Transverse colon (tissue), 4 donors: Measurements from ENCODE around the gene LIN7B.

Experiments used
- CTCF ChIP-seq, 5 experiments: fragments of 200-600 bp in 3 of 5; fragments of 450-650 bp in 2 of 5; sonication (generic) in 3 of 5; IDR thresholded peaks; 1 replicate in 2 of 5; 2 replicates in 3 of 5; pipeline ENCODE4 v1.5.1; 2016 to 2017; ENCODE audit warnings: antibody characterized with exemption in 5 of 5, inconsistent platforms in 3 of 5, mild to moderate bottlenecking in 2 of 5, moderate library complexity in 1 of 5
- EP300 ChIP-seq: sonication (generic); formaldehyde crosslinking; IDR thresholded peaks from one replicate; pipeline ENCODE4 v1.6.1; 2017; ENCODE audit warnings: antibody characterized with exemption, low read depth
- POLR2A ChIP-seq: fragments of 450-650 bp; IDR thresholded peaks from one replicate; pipeline ENCODE4 v1.6.1; 2016; ENCODE audit warnings: antibody characterized with exemption, mild to moderate bottlenecking, moderate library complexity
- POLR2AphosphoS5 ChIP-seq, 3 donors: sonication (generic); formaldehyde crosslinking; IDR thresholded peaks; one replicate each; pipeline ENCODE4 v1.6.1; 2016; ENCODE audit warnings: antibody characterized with exemption in 3 of 3

GRCh38 chr19:49120325-49120683 is 6.1 kb downstream of the LIN7B start:
- TF ChIP-seq CTCF (IDR thresholded peaks at IDR 0.05) (no peak), EP300 (no peak), POLR2A (no peak), POLR2AphosphoS5 (IDR thresholded peaks at IDR 0.05) (no peak)
